Peyer's patch (tissue), 4 donors: ENCODE data around the gene GALNT8.

ENCODE experiments used
- POLR2A ChIP-seq, 2 donors: fragments of 450-650 bp; IDR thresholded peaks; one replicate each; pipeline ENCODE4 v1.5.1; 2017; ENCODE audit warnings: antibody characterized with exemption in 2 of 2, mild to moderate bottlenecking in 2 of 2, moderate library complexity in 2 of 2
- TF ChIP-seq, protein P1 (sequence below), 6 experiments: fragments of 450-650 bp in 4 of 6; fragments of 200-600 bp in 2 of 6; sonication (generic) in 1 of 6; IDR thresholded peaks; one replicate each; pipeline ENCODE4 v1.5.1; 2017 to 2019; ENCODE audit warnings: antibody characterized with exemption in 6 of 6, mild to moderate bottlenecking in 3 of 6, moderate library complexity in 1 of 6

DNA sequence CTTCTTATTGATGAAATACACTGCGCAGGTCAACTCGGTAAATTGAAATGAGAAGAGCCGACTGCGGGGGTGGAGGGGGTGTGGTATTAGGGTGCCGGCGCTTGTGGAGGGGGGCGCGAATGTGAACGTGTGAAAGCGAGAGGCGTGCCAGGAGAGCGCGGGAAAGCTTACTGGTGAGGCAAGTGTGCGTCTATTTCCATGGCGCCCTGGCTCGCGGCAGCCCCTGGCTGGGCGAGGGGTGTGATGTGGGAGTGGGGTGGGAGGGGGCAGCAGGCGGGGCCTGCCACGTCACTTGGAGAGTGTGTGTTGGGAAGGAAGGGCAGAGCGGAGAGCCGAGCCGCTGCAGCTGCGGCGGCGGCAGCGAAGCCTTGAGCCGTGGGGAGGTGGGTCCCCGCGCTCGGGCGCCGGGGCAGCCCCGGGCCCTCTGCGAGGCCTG lies 88.8 kb downstream of the GALNT8 start:
- no peak for TF ChIP-seq POLR2A (IDR thresholded peaks at IDR 0.05)
- TF ChIP-seq, protein P1, sequence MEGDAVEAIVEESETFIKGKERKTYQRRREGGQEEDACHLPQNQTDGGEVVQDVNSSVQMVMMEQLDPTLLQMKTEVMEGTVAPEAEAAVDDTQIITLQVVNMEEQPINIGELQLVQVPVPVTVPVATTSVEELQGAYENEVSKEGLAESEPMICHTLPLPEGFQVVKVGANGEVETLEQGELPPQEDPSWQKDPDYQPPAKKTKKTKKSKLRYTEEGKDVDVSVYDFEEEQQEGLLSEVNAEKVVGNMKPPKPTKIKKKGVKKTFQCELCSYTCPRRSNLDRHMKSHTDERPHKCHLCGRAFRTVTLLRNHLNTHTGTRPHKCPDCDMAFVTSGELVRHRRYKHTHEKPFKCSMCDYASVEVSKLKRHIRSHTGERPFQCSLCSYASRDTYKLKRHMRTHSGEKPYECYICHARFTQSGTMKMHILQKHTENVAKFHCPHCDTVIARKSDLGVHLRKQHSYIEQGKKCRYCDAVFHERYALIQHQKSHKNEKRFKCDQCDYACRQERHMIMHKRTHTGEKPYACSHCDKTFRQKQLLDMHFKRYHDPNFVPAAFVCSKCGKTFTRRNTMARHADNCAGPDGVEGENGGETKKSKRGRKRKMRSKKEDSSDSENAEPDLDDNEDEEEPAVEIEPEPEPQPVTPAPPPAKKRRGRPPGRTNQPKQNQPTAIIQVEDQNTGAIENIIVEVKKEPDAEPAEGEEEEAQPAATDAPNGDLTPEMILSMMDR (IDR thresholded peaks at IDR 0.05): no peak
